Measurements from ENCODE around the gene MAP3K19. TPM values are rescaled to one million over a fixed set of nuclear protein-coding genes. Genes with fewer than 3 reads are reported as not detected.

MAP3K19 gene
- total RNA-seq, 1 donor from 2014 or later: not detected

DNA sequence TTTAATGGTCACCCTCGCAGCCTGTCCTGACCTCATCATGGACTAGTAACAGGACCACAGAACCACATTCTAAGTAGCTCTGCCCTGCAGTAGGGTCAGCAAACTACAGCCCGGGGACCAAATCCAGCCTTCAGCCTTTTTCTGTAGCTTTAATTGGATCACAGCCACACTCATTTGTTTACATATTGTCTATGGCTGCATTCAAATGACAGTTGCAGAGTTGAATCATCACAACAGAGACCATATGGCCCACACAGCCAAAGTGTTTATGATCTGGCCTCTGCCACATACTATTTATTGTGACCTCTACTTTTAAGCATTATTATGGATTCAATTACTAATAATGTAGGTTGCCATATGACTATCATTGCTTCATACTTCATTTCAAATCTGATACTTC is 47.7 kb downstream of the MAP3K19 start:
- Mint-ChIP-seq H3K4me1 (ENCODE audit: unreplicated experiment) (peaks cover 4% of the 10 kb centered on the region), H3K27ac (ENCODE audit: unreplicated experiment) (no peak overlapping the region), H3K36me3 (ENCODE audit: unreplicated experiment) (no peaks in the 10 kb centered on the region), H3K4me3 (ENCODE audit: unreplicated experiment) (no peak overlapping the region), H3K27me3 (ENCODE audit: unreplicated experiment) (peaks cover 43% of the 10 kb centered on the region), H3K9me3 (ENCODE audit: unreplicated experiment) (no peaks in the 10 kb centered on the region)
- no peak for DNase-seq (ENCODE audit: extremely low spot score, unreplicated experiment)
- no peak for TF ChIP-seq CTCF (IDR thresholded peaks at IDR 0.05)

GRCh38 chr2:134988994-134989605 is 58.1 kb downstream of the MAP3K19 start:
- DNase-seq (ENCODE audit: extremely low spot score, unreplicated experiment): no peak
- peak; percentile 61 for TF ChIP-seq CTCF (IDR thresholded peaks at IDR 0.05)
- no peak overlapping the region for H3K27ac Mint-ChIP-seq (ENCODE audit: unreplicated experiment)
- H3K36me3 Mint-ChIP-seq (ENCODE audit: unreplicated experiment): no peaks in the 10 kb centered on the region
- no peaks in the 10 kb centered on the region for H3K4me1 Mint-ChIP-seq (ENCODE audit: unreplicated experiment)
- no peak overlapping the region for H3K4me3 Mint-ChIP-seq (ENCODE audit: unreplicated experiment)
- H3K9me3 Mint-ChIP-seq (ENCODE audit: unreplicated experiment): no peaks in the 10 kb centered on the region
- peaks cover 46% of the 10 kb centered on the region for H3K27me3 Mint-ChIP-seq (ENCODE audit: unreplicated experiment)

DNA sequence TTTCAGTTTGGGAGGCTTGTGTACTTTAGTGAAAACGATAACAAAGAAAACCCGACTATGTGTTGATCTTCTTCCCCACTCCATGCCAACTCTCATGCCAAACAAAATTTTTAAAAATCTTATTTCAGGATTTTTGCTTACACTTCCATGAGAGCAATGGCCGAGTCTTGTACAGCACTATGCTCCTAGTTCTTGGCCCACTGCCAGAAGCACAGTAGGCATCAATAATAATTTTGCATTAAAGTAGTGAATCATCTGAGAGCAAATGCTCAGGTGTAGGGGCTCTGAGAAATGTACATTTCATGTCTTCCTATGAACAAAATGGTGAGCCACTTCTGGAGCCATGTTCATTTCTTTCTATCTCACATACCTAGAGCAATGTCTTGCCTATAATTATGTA is 62.2 kb downstream of the MAP3K19 start:
- Mint-ChIP-seq H3K4me1 (ENCODE audit: unreplicated experiment) (no peaks in the 10 kb centered on the region), H3K36me3 (ENCODE audit: unreplicated experiment) (no peaks in the 10 kb centered on the region), H3K27ac (ENCODE audit: unreplicated experiment) (no peak overlapping the region), H3K4me3 (ENCODE audit: unreplicated experiment) (no peak overlapping the region), H3K27me3 (ENCODE audit: unreplicated experiment) (peaks cover 44% of the 10 kb centered on the region), H3K9me3 (ENCODE audit: unreplicated experiment) (no peaks in the 10 kb centered on the region)
- DNase-seq (ENCODE audit: extremely low spot score, unreplicated experiment): no peak
- no peak for TF ChIP-seq CTCF (IDR thresholded peaks at IDR 0.05)

DNA sequence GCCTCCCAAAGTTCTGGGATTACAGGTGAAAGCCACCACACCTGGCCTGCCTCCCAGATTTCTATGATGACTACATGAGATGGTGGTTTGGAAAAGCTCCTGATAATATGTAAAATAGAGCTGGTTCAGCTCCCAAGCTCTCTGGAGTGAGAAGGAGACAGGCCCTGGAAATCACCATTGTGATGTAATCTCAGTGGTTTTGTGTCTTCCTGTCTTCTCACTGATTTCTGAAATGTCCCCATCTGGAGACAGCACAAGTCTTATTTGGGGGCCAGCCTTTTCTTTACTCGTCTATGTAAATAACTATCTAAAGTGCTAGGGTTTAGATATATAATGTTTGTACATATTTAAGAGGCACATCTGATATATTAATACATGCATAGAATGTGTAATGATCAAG is 64.6 kb downstream of the MAP3K19 start:
- H3K4me3 Mint-ChIP-seq (ENCODE audit: unreplicated experiment): no peak overlapping the region
- no peaks in the 10 kb centered on the region for H3K4me1 Mint-ChIP-seq (ENCODE audit: unreplicated experiment)
- no peaks in the 10 kb centered on the region for H3K9me3 Mint-ChIP-seq (ENCODE audit: unreplicated experiment)
- DNase-seq (ENCODE audit: extremely low spot score, unreplicated experiment): no peak
- H3K27me3 Mint-ChIP-seq (ENCODE audit: unreplicated experiment): peaks cover 40% of the 10 kb centered on the region
- TF ChIP-seq CTCF (IDR thresholded peaks at IDR 0.05): no peak
- H3K27ac Mint-ChIP-seq (ENCODE audit: unreplicated experiment): no peak overlapping the region
- no peaks in the 10 kb centered on the region for H3K36me3 Mint-ChIP-seq (ENCODE audit: unreplicated experiment)

- Mint-ChIP-seq H3K4me1 (ENCODE audit: unreplicated experiment) (no peaks in the 10 kb centered on the region), H3K9me3 (ENCODE audit: unreplicated experiment) (no peaks in the 10 kb centered on the region), H3K27ac (ENCODE audit: unreplicated experiment) (no peak overlapping the region), H3K36me3 (ENCODE audit: unreplicated experiment) (no peaks in the 10 kb centered on the region), H3K4me3 (ENCODE audit: unreplicated experiment) (no peak overlapping the region), H3K27me3 (ENCODE audit: unreplicated experiment) (peaks cover 21% of the 10 kb centered on the region)
- no peak for DNase-seq (ENCODE audit: extremely low spot score, unreplicated experiment)
- TF ChIP-seq CTCF (IDR thresholded peaks at IDR 0.05): no peak
Observed at GRCh38 chr2:134980639-134981038, 66.6 kb downstream of the MAP3K19 start.

All from osteocyte (in vitro differentiated cells).